ENCODE measurements around the gene RAB3C. TPM values are rescaled to one million over a fixed set of nuclear protein-coding genes. Genes with fewer than 3 reads are reported as not detected.

RAB3C gene
- total RNA-seq, 2 experiments from 2014 or later, result not detected

- Mint-ChIP-seq H3K27ac (no peak overlapping the region), H3K4me3 (no peak overlapping the region), H3K4me1 (no peaks in the 10 kb centered on the region), H3K9me3 (no peaks in the 10 kb centered on the region), H3K36me3 (no peaks in the 10 kb centered on the region), H3K27me3 (peaks cover 5% of the 10 kb centered on the region)
- no peak for DNase-seq
Observed at GRCh38 chr5:58816181-58816731, 233.4 kb downstream of the RAB3C start.

DNA sequence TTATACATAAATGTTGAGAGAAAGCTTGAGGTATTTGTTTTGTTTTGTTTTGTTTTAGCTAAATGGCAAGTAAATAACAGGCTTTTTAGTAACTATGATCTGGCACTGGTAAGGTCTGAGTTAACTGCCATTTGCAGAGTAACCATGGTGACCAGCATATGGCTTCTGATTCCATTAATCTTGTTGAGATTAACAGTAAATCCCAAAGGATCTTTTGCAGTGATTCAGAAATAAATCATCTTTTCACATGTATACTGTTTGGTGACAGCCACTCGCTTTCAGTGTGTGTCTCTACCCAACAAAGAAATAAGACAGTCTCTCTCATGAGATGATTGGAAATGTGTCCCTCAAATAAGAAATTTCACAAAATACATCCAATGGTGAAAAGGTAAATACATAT, 235.6 kb downstream of the RAB3C start:
- H3K9me3 Mint-ChIP-seq, result no peaks in the 10 kb centered on the region
- H3K27ac Mint-ChIP-seq, result no peak overlapping the region
- DNase-seq, result no peak
- no peaks in the 10 kb centered on the region for H3K4me1 Mint-ChIP-seq
- no peaks in the 10 kb centered on the region for H3K27me3 Mint-ChIP-seq
- H3K36me3 Mint-ChIP-seq, result no peaks in the 10 kb centered on the region
- H3K4me3 Mint-ChIP-seq, result no peak overlapping the region

- no peaks in the 10 kb centered on the region for H3K4me1 Mint-ChIP-seq
- no peak overlapping the region for H3K27ac Mint-ChIP-seq
- H3K4me3 Mint-ChIP-seq, result no peak overlapping the region
- peaks cover 11% of the 10 kb centered on the region for H3K27me3 Mint-ChIP-seq
- H3K36me3 Mint-ChIP-seq, result no peaks in the 10 kb centered on the region
- no peaks in the 10 kb centered on the region for H3K9me3 Mint-ChIP-seq
- no peak for DNase-seq
Observed at GRCh38 chr5:58825441-58825840, 242.6 kb downstream of the RAB3C start.

- H3K4me1 Mint-ChIP-seq, result no peaks in the 10 kb centered on the region
- DNase-seq, result no peak
- H3K36me3 Mint-ChIP-seq, result no peaks in the 10 kb centered on the region
- H3K27ac Mint-ChIP-seq, result no peak overlapping the region
- H3K27me3 Mint-ChIP-seq, result peaks cover 11% of the 10 kb centered on the region
- H3K9me3 Mint-ChIP-seq, result no peaks in the 10 kb centered on the region
- no peak overlapping the region for H3K4me3 Mint-ChIP-seq
Observed at GRCh38 chr5:58825899-58826298, 243.0 kb downstream of the RAB3C start.

GRCh38 chr5:58827463-58827862, 244.6 kb downstream of the RAB3C start:
- no peak overlapping the region for H3K27ac Mint-ChIP-seq
- no peaks in the 10 kb centered on the region for H3K4me1 Mint-ChIP-seq
- peaks cover 11% of the 10 kb centered on the region for H3K27me3 Mint-ChIP-seq
- no peaks in the 10 kb centered on the region for H3K9me3 Mint-ChIP-seq
- no peak overlapping the region for H3K4me3 Mint-ChIP-seq
- no peak for DNase-seq
- H3K36me3 Mint-ChIP-seq, result no peaks in the 10 kb centered on the region

- H3K27me3 Mint-ChIP-seq, result peaks cover 11% of the 10 kb centered on the region
- no peaks in the 10 kb centered on the region for H3K36me3 Mint-ChIP-seq
- H3K4me1 Mint-ChIP-seq, result no peaks in the 10 kb centered on the region
- H3K4me3 Mint-ChIP-seq, result no peak overlapping the region
- no peak for DNase-seq
- no peaks in the 10 kb centered on the region for H3K9me3 Mint-ChIP-seq
- no peak overlapping the region for H3K27ac Mint-ChIP-seq
Observed at GRCh38 chr5:58828258-58828657, 245.4 kb downstream of the RAB3C start.

DNA sequence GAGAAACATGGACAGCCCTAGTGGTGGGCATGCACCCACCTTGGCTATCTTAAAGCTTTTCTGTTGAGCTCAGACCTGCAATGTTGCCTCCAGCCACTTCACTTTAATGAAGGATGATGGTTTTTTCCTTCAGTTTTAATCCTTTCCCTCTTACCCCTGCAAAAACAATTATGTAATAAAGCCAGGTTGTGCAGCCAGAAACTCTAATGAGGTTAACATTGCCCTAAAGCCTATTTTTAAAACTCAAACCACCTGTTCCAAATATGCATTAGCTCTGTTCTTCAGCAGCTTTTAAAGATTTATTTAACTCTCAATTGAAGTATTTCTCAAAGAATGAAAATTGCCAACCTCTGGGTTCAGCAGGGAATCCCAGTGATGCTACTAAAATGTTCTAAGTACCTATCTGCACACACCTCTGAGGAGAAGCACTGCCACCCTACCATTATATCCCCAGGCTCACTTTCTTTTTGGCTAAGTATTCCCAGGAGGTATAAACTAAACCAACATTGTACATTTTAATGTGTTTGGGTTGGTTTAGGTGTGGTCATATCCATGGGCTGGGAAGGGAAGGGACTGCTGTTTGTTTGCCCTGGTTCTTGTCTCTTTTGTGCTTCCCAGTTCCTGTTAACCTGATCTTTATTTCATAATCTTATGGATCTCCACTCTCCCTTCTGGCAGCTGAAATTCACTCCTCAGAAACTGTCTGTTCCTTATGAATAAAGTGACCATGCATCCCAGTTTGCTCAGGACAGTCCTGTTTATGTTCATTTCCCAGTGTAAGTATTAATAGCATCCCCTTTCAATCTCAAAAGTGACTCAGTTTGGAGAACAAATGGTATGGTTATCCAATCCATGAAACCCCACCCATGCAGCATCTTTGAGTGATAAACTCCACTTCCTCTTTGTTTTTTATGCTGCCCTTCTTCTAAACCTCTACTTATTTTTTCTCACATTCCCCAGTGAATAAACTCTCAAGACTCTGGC, 251.7 kb downstream of the RAB3C start:
- peaks cover 5% of the 10 kb centered on the region for H3K9me3 Mint-ChIP-seq
- no peak overlapping the region for H3K4me3 Mint-ChIP-seq
- no peak for DNase-seq
- no peaks in the 10 kb centered on the region for H3K36me3 Mint-ChIP-seq
- H3K27ac Mint-ChIP-seq, result no peak overlapping the region
- no peaks in the 10 kb centered on the region for H3K4me1 Mint-ChIP-seq
- H3K27me3 Mint-ChIP-seq, result peaks cover 3% of the 10 kb centered on the region

DNA sequence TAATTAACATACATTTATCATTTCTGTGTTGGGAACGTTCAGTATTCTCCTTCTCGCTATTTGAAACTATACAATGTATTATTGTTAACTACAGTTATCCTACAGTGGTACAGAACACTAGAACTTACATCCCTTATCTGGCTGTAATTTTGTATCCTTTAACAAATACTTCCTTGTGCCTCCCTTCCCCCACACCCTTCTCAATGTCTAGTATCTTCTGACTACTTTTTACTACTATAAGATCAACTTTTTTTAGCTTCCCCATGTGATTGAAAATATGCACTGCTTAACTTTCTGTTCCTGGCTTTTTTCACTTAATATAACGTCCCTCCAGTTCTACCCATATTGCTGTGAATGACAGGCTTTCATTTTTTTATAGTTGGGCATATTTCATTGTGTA, 253.5 kb downstream of the RAB3C start:
- peaks cover 12% of the 10 kb centered on the region for H3K9me3 Mint-ChIP-seq
- DNase-seq, result no peak
- peaks cover 4% of the 10 kb centered on the region for H3K36me3 Mint-ChIP-seq
- no peak overlapping the region for H3K4me3 Mint-ChIP-seq
- no peaks in the 10 kb centered on the region for H3K4me1 Mint-ChIP-seq
- H3K27ac Mint-ChIP-seq, result no peak overlapping the region
- no peaks in the 10 kb centered on the region for H3K27me3 Mint-ChIP-seq

GRCh38 chr5:58838729-58839128, 255.9 kb downstream of the RAB3C start:
- Mint-ChIP-seq H3K27me3 (no peaks in the 10 kb centered on the region), H3K9me3 (peaks cover 12% of the 10 kb centered on the region), H3K36me3 (peaks cover 4% of the 10 kb centered on the region), H3K4me3 (no peak overlapping the region), H3K27ac (no peak overlapping the region), H3K4me1 (no peaks in the 10 kb centered on the region)
- no peak for DNase-seq

- H3K27ac Mint-ChIP-seq, result no peak overlapping the region
- H3K9me3 Mint-ChIP-seq, result peaks cover 12% of the 10 kb centered on the region
- no peak overlapping the region for H3K4me3 Mint-ChIP-seq
- no peaks in the 10 kb centered on the region for H3K27me3 Mint-ChIP-seq
- H3K36me3 Mint-ChIP-seq, result peaks cover 4% of the 10 kb centered on the region
- DNase-seq, result no peak
- no peaks in the 10 kb centered on the region for H3K4me1 Mint-ChIP-seq
Observed at GRCh38 chr5:58842852-58843251, 260.0 kb downstream of the RAB3C start.

GRCh38 chr5:58844395-58844794, 261.5 kb downstream of the RAB3C start:
- Mint-ChIP-seq H3K27ac (no peak overlapping the region), H3K4me1 (no peaks in the 10 kb centered on the region), H3K4me3 (no peak overlapping the region), H3K27me3 (no peaks in the 10 kb centered on the region), H3K9me3 (peaks cover 9% of the 10 kb centered on the region), H3K36me3 (peaks cover 4% of the 10 kb centered on the region)
- no peak for DNase-seq

GRCh38 chr5:58847041-58847440, 264.2 kb downstream of the RAB3C start:
- no peak for DNase-seq
- H3K4me3 Mint-ChIP-seq, result no peak overlapping the region

GRCh38 chr5:58849223-58849622, 266.3 kb downstream of the RAB3C start:
- H3K27ac Mint-ChIP-seq, result no peak overlapping the region
- no peaks in the 10 kb centered on the region for H3K4me1 Mint-ChIP-seq
- DNase-seq, result no peak
- no peaks in the 10 kb centered on the region for H3K9me3 Mint-ChIP-seq
- no peak overlapping the region for H3K4me3 Mint-ChIP-seq
- no peaks in the 10 kb centered on the region for H3K36me3 Mint-ChIP-seq
- peaks cover 5% of the 10 kb centered on the region for H3K27me3 Mint-ChIP-seq

More at GRCh38 chr5:58847041-58847440, 264.2 kb downstream of the RAB3C start:
- H3K27ac Mint-ChIP-seq, result no peak overlapping the region
- H3K9me3 Mint-ChIP-seq, result no peaks in the 10 kb centered on the region
- peaks cover 5% of the 10 kb centered on the region for H3K27me3 Mint-ChIP-seq
- no peaks in the 10 kb centered on the region for H3K4me1 Mint-ChIP-seq
- no peaks in the 10 kb centered on the region for H3K36me3 Mint-ChIP-seq

- peaks cover 5% of the 10 kb centered on the region for H3K27me3 Mint-ChIP-seq
- DNase-seq, result no peak
- no peaks in the 10 kb centered on the region for H3K36me3 Mint-ChIP-seq
- H3K9me3 Mint-ChIP-seq, result no peaks in the 10 kb centered on the region
- no peak overlapping the region for H3K27ac Mint-ChIP-seq
- H3K4me3 Mint-ChIP-seq, result no peak overlapping the region
- H3K4me1 Mint-ChIP-seq, result no peaks in the 10 kb centered on the region
Observed at GRCh38 chr5:58849921-58850667, 267.2 kb downstream of the RAB3C start.

- H3K27ac Mint-ChIP-seq, result no peak overlapping the region
- no peak for DNase-seq
- no peak overlapping the region for H3K4me3 Mint-ChIP-seq
- H3K27me3 Mint-ChIP-seq, result peaks cover 5% of the 10 kb centered on the region
- H3K4me1 Mint-ChIP-seq, result peaks cover 1% of the 10 kb centered on the region
- H3K36me3 Mint-ChIP-seq, result no peaks in the 10 kb centered on the region
- no peaks in the 10 kb centered on the region for H3K9me3 Mint-ChIP-seq
Observed at GRCh38 chr5:58851153-58851552, 268.3 kb downstream of the RAB3C start.
